Measurements from ENCODE around the gene PTPRE. TPM values are rescaled to one million over a fixed set of nuclear protein-coding genes. Genes with fewer than 3 reads are reported as not detected.

The PTPRE gene
- total RNA-seq, 1 experiment from 2014 or later: 11.6 TPM

- no TSS peak for BruUV-seq (replicated peaks)
Observed at GRCh38 chr10:128080641-128081040, 173.7 kb downstream of the PTPRE start.

GRCh38 chr10:128081222-128081621 is 174.3 kb downstream of the PTPRE start:
- H3K9me3 ChIP-seq (ENCODE audit: low read depth, low read length, poor library complexity, severe bottlenecking): no peaks in the 10 kb centered on the region
- CTCF ChIA-PET: no interaction called here
- DNase-seq (ENCODE audit: low spot score): no peak
- H3K27me3 ChIP-seq (replicated peaks; ENCODE audit: insufficient read depth, low read depth, low read length, poor library complexity): no peaks in the 10 kb centered on the region
- no peaks in the 10 kb centered on the region for H3K36me3 ChIP-seq (ENCODE audit: insufficient read depth, low read length, poor library complexity, severe bottlenecking)
- H3K4me1 ChIP-seq (ENCODE audit: insufficient read depth, low read length, poor library complexity, severe bottlenecking): no peaks in the 10 kb centered on the region
- no peak overlapping the region for H3K27ac ChIP-seq (ENCODE audit: low read depth, low read length, poor library complexity, severe bottlenecking)
- POLR2A ChIA-PET (ENCODE audit: low non-redundant PET): no interaction called here
- H3K4me3 ChIP-seq (ENCODE audit: low read depth, low read length, poor library complexity, severe bottlenecking): no peak overlapping the region
- no peak for TF ChIP-seq CTCF (conservative IDR thresholded peaks at IDR 0.05; ENCODE audit: low read depth, low read length)
- no peak for TF ChIP-seq EZH2 (IDR thresholded peaks at IDR 0.05; ENCODE audit: borderline replicate concordance, low read depth, low read length, poor library complexity, severe bottlenecking)
- intact Hi-C loops (cut with micrococcal nuclease; ENCODE audit: unreplicated experiment): no loop called here
- no TSS peak for BruUV-seq (replicated peaks)

More at GRCh38 chr10:128080641-128081040, 173.7 kb downstream of the PTPRE start:
- no peak for DNase-seq (ENCODE audit: low spot score)
- POLR2A ChIA-PET (ENCODE audit: low non-redundant PET): no interaction called here
- Histone ChIP-seq H3K27me3 (replicated peaks; ENCODE audit: insufficient read depth, low read depth, low read length, poor library complexity) (no peaks in the 10 kb centered on the region), H3K27ac (ENCODE audit: low read depth, low read length, poor library complexity, severe bottlenecking) (no peak overlapping the region), H3K4me1 (ENCODE audit: insufficient read depth, low read length, poor library complexity, severe bottlenecking) (no peaks in the 10 kb centered on the region), H3K9me3 (ENCODE audit: low read depth, low read length, poor library complexity, severe bottlenecking) (no peaks in the 10 kb centered on the region), H3K36me3 (ENCODE audit: insufficient read depth, low read length, poor library complexity, severe bottlenecking) (no peaks in the 10 kb centered on the region), H3K4me3 (ENCODE audit: low read depth, low read length, poor library complexity, severe bottlenecking) (no peak overlapping the region)
- no peak for TF ChIP-seq CTCF (conservative IDR thresholded peaks at IDR 0.05; ENCODE audit: low read depth, low read length)
- intact Hi-C loops (cut with micrococcal nuclease; ENCODE audit: unreplicated experiment): no loop called here
- CTCF ChIA-PET: no interaction called here

GRCh38 chr10:128081720-128082119 is 174.8 kb downstream of the PTPRE start:
- CTCF ChIA-PET: no interaction called here
- no TSS peak for BruUV-seq (replicated peaks)
- no peaks in the 10 kb centered on the region for H3K27me3 ChIP-seq (replicated peaks; ENCODE audit: insufficient read depth, low read depth, low read length, poor library complexity)
- intact Hi-C loops (cut with micrococcal nuclease; ENCODE audit: unreplicated experiment): no loop called here
- DNase-seq (ENCODE audit: low spot score): no peak
- H3K36me3 ChIP-seq (ENCODE audit: insufficient read depth, low read length, poor library complexity, severe bottlenecking): no peaks in the 10 kb centered on the region
- H3K4me3 ChIP-seq (ENCODE audit: low read depth, low read length, poor library complexity, severe bottlenecking): no peak overlapping the region
- H3K9me3 ChIP-seq (ENCODE audit: low read depth, low read length, poor library complexity, severe bottlenecking): no peaks in the 10 kb centered on the region
- H3K4me1 ChIP-seq (ENCODE audit: insufficient read depth, low read length, poor library complexity, severe bottlenecking): no peaks in the 10 kb centered on the region
- POLR2A ChIA-PET (ENCODE audit: low non-redundant PET): no interaction called here
- TF ChIP-seq EZH2 (IDR thresholded peaks at IDR 0.05; ENCODE audit: borderline replicate concordance, low read depth, low read length, poor library complexity, severe bottlenecking) (no peak), CTCF (conservative IDR thresholded peaks at IDR 0.05; ENCODE audit: low read depth, low read length) (no peak)
- H3K27ac ChIP-seq (ENCODE audit: low read depth, low read length, poor library complexity, severe bottlenecking): no peak overlapping the region

All from A673 (cell line).